Measurements from ENCODE around the gene EBF4.

GRCh38 chr20:2729791-2730190, 37.2 kb downstream of the EBF4 start:
- TF ChIP-seq POLR2A (IDR thresholded peaks at IDR 0.05), result no peak
- no peak for TF ChIP-seq CTCF (IDR thresholded peaks at IDR 0.05)
- TF ChIP-seq POLR2AphosphoS5 (IDR thresholded peaks at IDR 0.05), result no peak
